Astrocyte of the cerebellum (primary cell): ENCODE results near the gene GLI3.
A peak's percentile ranks its signal among the peaks of the same experiment; 100 is the strongest.

Experiments used
- DNase-seq: peaks from one replicate; pipeline ENCODE4 v3.0.0-alpha.2; 2011; ENCODE audit warnings: low read depth
- H3K4me3 ChIP-seq: 2 replicates; pipeline ENCODE4 v1.5.1; 2011; ENCODE audit warnings: mild to moderate bottlenecking, low read depth, low read length, moderate library complexity
- CTCF ChIP-seq: IDR thresholded peaks from 2 replicates; pipeline ENCODE4 v1.5.1; 2012; ENCODE audit warnings: low read length, low read depth, moderate library complexity, mild to moderate bottlenecking; ENCODE audit errors: missing control alignments
- in situ Hi-C: cut with HindIII; loops from 2 replicates; pipeline ENCODE4 v1.10.0; 2017; ENCODE audit warnings: low sequenced_read_pairs

GLI3 gene

DNA sequence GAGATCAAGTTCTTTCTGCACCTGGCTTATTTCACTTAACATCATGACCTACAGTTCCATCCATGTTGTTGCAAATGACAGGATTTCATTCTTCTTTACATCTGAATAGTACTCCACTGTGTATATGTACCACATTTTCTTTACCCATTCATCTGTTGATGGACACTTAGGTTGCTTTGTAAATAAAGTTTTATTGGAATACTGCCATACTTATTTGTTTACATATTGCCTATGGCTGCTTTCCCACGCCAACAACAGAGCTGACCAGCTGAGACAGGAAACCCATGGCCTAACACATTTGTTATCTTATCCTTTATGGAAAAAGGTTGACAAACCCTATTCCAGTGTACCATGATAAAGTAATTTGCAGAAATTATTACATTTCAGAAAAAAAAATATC lies 153.7 kb downstream of the GLI3 start:
- H3K4me3 ChIP-seq: no peak overlapping the region
- in situ Hi-C loops: no loop called here
- DNase-seq: no peak
- no peak for TF ChIP-seq CTCF

DNA sequence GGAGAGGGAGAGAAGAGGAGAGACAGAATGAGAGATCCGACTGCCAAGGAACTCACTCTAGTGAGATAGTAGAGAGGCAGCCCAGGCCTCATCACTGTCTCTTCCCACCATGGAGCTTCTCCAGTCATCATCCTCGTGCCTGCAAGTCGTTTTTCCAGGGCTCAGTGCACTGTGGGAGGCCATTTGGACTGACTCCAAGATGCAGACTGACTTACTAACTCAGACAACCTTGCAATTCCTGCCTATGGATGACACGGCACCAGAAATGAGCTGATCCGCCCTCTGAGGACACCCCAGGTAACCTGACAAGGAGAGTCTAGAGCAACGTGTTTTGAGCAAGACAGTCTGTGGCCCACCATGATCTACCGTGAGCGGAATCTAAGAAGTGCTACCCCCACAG lies 154.9 kb downstream of the GLI3 start:
- no peak for TF ChIP-seq CTCF
- DNase-seq: peak; percentile 56
- in situ Hi-C loops: no loop called here
- H3K4me3 ChIP-seq: no peak overlapping the region

DNA sequence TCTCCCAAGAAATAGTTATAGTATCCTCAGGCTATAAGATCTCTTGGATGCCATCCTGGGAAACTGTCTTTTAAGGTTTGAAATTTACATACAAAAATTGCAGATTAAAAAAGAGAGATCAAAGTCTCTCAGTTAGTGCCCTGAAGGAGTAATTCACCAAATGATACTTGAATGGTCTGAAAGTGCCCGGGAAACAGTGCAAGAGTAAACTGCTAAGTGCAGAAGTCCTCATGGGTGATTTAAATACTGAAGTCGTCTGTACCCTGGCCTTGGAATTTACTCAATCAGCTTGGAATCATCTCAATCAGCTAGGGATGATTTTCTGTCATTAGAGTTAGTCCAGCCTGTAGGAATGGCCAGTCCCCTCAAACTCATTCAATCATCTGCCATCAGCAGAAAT lies 155.3 kb downstream of the GLI3 start:
- no peak for TF ChIP-seq CTCF
- DNase-seq: no peak
- H3K4me3 ChIP-seq: no peak overlapping the region
- in situ Hi-C loops: no loop called here

- H3K4me3 ChIP-seq: no peak overlapping the region
- in situ Hi-C loops: no loop called here
- no peak for TF ChIP-seq CTCF
- no peak for DNase-seq
Observed at GRCh38 chr7:42080841-42081586, 156.0 kb downstream of the GLI3 start.

DNA sequence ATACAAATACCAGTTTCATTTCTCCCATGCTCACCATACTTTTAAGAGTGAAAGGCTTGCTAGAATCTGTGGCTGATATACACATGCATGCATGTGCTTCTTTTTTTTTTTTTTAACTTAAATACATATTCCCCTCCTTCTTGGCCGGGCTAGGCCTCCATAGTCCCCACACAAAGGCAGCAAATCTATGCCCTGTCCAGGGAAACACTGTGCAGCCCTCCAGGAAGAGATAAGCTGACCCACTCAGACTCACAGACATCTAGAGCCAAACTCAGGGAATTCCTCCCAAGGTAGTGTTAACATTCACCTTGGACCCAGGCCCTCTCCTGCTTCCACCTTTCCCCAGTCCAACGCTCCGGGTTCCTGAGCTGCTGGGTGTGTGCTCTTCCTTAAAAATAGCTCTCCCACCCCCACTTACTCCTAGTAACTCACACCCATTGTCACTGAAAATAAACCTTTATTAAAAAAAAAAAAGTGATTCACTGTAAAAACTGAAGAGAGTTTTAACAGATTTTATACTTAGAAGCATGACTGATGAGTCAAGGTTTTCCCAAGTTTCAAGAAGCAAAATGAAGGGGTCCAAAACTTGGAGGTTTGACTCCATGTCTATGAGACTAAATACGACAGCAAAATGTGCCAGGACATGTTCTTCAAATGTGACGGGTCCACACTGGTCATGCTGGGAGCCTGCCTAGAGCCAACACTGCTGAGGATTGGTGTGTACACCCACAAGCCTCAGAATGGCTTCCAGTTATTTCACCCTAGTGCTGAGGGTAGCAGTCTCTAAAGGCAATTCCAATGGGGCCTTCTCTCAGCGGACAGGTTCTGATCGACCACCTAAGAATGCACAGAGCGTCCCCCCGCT lies 159.5 kb downstream of the GLI3 start:
- in situ Hi-C loops: no loop called here
- no peak for DNase-seq
- TF ChIP-seq CTCF: no peak

GRCh38 chr7:42076870-42077269 lies 160.1 kb downstream of the GLI3 start:
- H3K4me3 ChIP-seq: no peak overlapping the region
- no peak for DNase-seq
- in situ Hi-C loops: no loop called here
- no peak for TF ChIP-seq CTCF

More for the DNA sequence above, 159.5 kb downstream of the GLI3 start:
- H3K4me3 ChIP-seq: no peak overlapping the region
